IMR-90 (cell line): ENCODE results near the gene ZFP36L1. TPM values are rescaled to one million over a fixed set of nuclear protein-coding genes. Genes with fewer than 3 reads are reported as not detected.

Experiments used
- ATAC-seq: fragments of 200-7000 bp; cut with Tn5 transposase; 2 replicates; pipeline ENCODE4 v1.9.1; 2020; ENCODE audit warnings: low read depth, mild to moderate bottlenecking, moderate library complexity
- Bru-seq: library from RNA; stranded (reverse); fragments of 400-500 nt; gene quantifications from one replicate; lab custom pipeline; 2021; lab: Mats Ljungman, UMichigan
- BruChase-seq, 2 experiments: library from RNA; stranded (reverse); fragments of 400-500 nt; gene quantifications; one replicate each; lab custom pipeline; 2021; lab: Mats Ljungman, UMichigan
- BruUV-seq: library from RNA; stranded (reverse); fragments of 400-500 nt; replicated peaks from 2 replicates; lab custom pipeline; 2021; lab: Mats Ljungman, UMichigan
- CTCF ChIA-PET: fragments of 300-600 bp; formaldehyde crosslinking; extraction: SDS; loops from one replicate; lab custom pipeline; 2021; ENCODE audit warnings: antibody characterized with exemption; lab: Yijun Ruan, JAX
- POLR2A ChIA-PET: fragments of 300-600 bp; sonication (Branson Sonifier 250); formaldehyde crosslinking; loops from one replicate; lab custom pipeline; 2022; ENCODE audit warnings: antibody characterized with exemption; ENCODE audit not compliant: unreplicated experiment; lab: Charles Lee
- DNase-seq: peaks from one replicate; pipeline ENCODE4 v3.0.0; 2013
- H2AFZ ChIP-seq: replicated peaks from 2 replicates; pipeline ENCODE3; 2013; ENCODE audit warnings: low read length, mild to moderate bottlenecking; ENCODE audit not compliant: poor library complexity
- H2AK5ac ChIP-seq: 2 replicates; pipeline ENCODE4 v1.6.1; 2013; ENCODE audit warnings: low read depth, low read length, inconsistent platforms
- H2AK9ac ChIP-seq: replicated peaks from 2 replicates; pipeline ENCODE3; 2013; ENCODE audit warnings: mild to moderate bottlenecking, low read depth, low read length, moderate library complexity; ENCODE audit not compliant: poor library complexity
- H2BK120ac ChIP-seq: 2 replicates; pipeline ENCODE4 v1.6.1; 2013; ENCODE audit warnings: low read depth, low read length, inconsistent platforms
- H2BK15ac ChIP-seq: 3 replicates; pipeline ENCODE4 v1.6.1; 2013; ENCODE audit warnings: low read depth, low read length, inconsistent platforms
- H2BK20ac ChIP-seq: 2 replicates; pipeline ENCODE4 v1.6.1; 2013; ENCODE audit warnings: low read depth, mild to moderate bottlenecking, inconsistent platforms, low read length, moderate library complexity
- H2BK5ac ChIP-seq: 2 replicates; pipeline ENCODE4 v1.6.1; 2013; ENCODE audit warnings: mild to moderate bottlenecking, low read depth, low read length, inconsistent platforms; ENCODE audit not compliant: poor library complexity, severe bottlenecking
- H3K14ac ChIP-seq: replicated peaks from 2 replicates; pipeline ENCODE4 v1.6.1; 2013; ENCODE audit warnings: low read depth, low read length, inconsistent platforms
- H3K18ac ChIP-seq: 2 replicates; pipeline ENCODE4 v1.6.1; 2013; ENCODE audit warnings: low read depth, low read length, control low read depth
- H3K23ac ChIP-seq: 2 replicates; pipeline ENCODE4 v1.6.1; 2013; ENCODE audit warnings: low read depth, low read length, inconsistent platforms
- H3K27ac ChIP-seq: 2 replicates; pipeline ENCODE4 v1.5.1; 2013; ENCODE audit warnings: mild to moderate bottlenecking, control low read depth, low read length; ENCODE audit not compliant: insufficient read depth
- H3K27me3 ChIP-seq: 2 replicates; pipeline ENCODE4 v1.6.1; 2013; ENCODE audit warnings: low read length; ENCODE audit not compliant: control insufficient read depth, insufficient read depth
- H3K36me3 ChIP-seq: 2 replicates; pipeline ENCODE4 v1.6.1; 2013; ENCODE audit warnings: low read length, mixed read lengths; ENCODE audit not compliant: control insufficient read depth, insufficient read depth
- H3K4ac ChIP-seq: 2 replicates; pipeline ENCODE4 v1.6.1; 2013; ENCODE audit warnings: low read depth, low read length, inconsistent platforms
- H3K4me1 ChIP-seq: 2 replicates; pipeline ENCODE4 v1.6.1; 2013; ENCODE audit warnings: low read length, mixed read lengths; ENCODE audit not compliant: control insufficient read depth, insufficient read depth
- H3K4me2 ChIP-seq: 2 replicates; pipeline ENCODE4 v1.6.1; 2013; ENCODE audit warnings: low read depth, mild to moderate bottlenecking, control low read depth, low read length, moderate library complexity
- H3K4me3 ChIP-seq: 2 replicates; pipeline ENCODE4 v1.5.1; 2013; ENCODE audit warnings: low read depth, mild to moderate bottlenecking, control low read depth, low read length, moderate library complexity; ENCODE audit not compliant: insufficient read depth
- H3K56ac ChIP-seq: 2 replicates; pipeline ENCODE4 v1.6.1; 2013; ENCODE audit warnings: low read length, inconsistent platforms; ENCODE audit not compliant: insufficient read depth; ENCODE audit errors: extremely low read depth
- H3K79me1 ChIP-seq, 2 experiments: 2 replicates each; pipeline ENCODE4 v1.6.1; 2013; ENCODE audit warnings: low read length in 2 of 2, inconsistent platforms in 1 of 2, low read depth in 1 of 2
- H3K9ac ChIP-seq: 2 replicates; pipeline ENCODE4 v1.6.1; 2013; ENCODE audit warnings: low read depth, low read length, control low read depth
- H3K9me1 ChIP-seq: 2 replicates; pipeline ENCODE4 v1.6.1; 2013; ENCODE audit warnings: low read length, inconsistent platforms; ENCODE audit not compliant: insufficient read depth
- H3K9me3 ChIP-seq: 2 replicates; pipeline ENCODE4 v1.6.1; 2013; ENCODE audit warnings: low read length; ENCODE audit not compliant: control insufficient read depth, insufficient read depth
- H4K20me1 ChIP-seq: 2 replicates; pipeline ENCODE4 v1.6.1; 2013; ENCODE audit warnings: low read length, inconsistent platforms; ENCODE audit not compliant: insufficient read depth
- H4K5ac ChIP-seq: 2 replicates; pipeline ENCODE4 v1.6.1; 2013; ENCODE audit warnings: mild to moderate bottlenecking, low read depth, low read length, control low read depth
- H4K8ac ChIP-seq, 2 experiments: 2 replicates each; pipeline ENCODE4 v1.6.1; 2013; ENCODE audit warnings: low read depth in 2 of 2, low read length in 2 of 2, control low read depth in 1 of 2, inconsistent platforms in 1 of 2
- H4K91ac ChIP-seq: 2 replicates; pipeline ENCODE4 v1.6.1; 2013; ENCODE audit warnings: low read depth, low read length, inconsistent platforms; ENCODE audit not compliant: insufficient read depth
- BHLHE40 ChIP-seq: fragments of 150-350 bp; IDR thresholded peaks from 2 replicates; pipeline ENCODE4 v1.6.1; 2016; ENCODE audit warnings: mild to moderate bottlenecking, low read depth, low read length
- CEBPB ChIP-seq: IDR thresholded peaks from 2 replicates; pipeline ENCODE4 v1.6.1; 2012; ENCODE audit warnings: low read depth, low read length, improper control_type of control experiment
- CHD1 ChIP-seq: IDR thresholded peaks from 2 replicates; pipeline ENCODE4 v1.6.1; 2012; ENCODE audit warnings: low read depth, low read length, improper control_type of control experiment
- MAFK ChIP-seq: IDR thresholded peaks from 2 replicates; pipeline ENCODE4 v1.6.1; 2012; ENCODE audit warnings: low read depth, low read length, improper control_type of control experiment
- MAZ ChIP-seq: IDR thresholded peaks from 2 replicates; pipeline ENCODE4 v1.6.1; 2012; ENCODE audit warnings: low read depth, mild to moderate bottlenecking, low read length, improper control_type of control experiment, moderate library complexity, borderline replicate concordance
- NFE2L2 ChIP-seq: fragments of 150-350 bp; IDR thresholded peaks from 2 replicates; pipeline ENCODE4 v1.6.1; 2016; ENCODE audit warnings: low read depth, mild to moderate bottlenecking, low read length
- POLR2A ChIP-seq: IDR thresholded peaks from 2 replicates; pipeline ENCODE4 v1.6.1; 2012; ENCODE audit warnings: mild to moderate bottlenecking, low read depth, low read length
- RAD21 ChIP-seq: IDR thresholded peaks from 2 replicates; pipeline ENCODE4 v1.6.1; 2012; ENCODE audit warnings: low read length, improper control_type of control experiment
- RCOR1 ChIP-seq: IDR thresholded peaks from 2 replicates; pipeline ENCODE4 v1.6.1; 2012; ENCODE audit warnings: mild to moderate bottlenecking, low read length, improper control_type of control experiment; ENCODE audit not compliant: insufficient replicate concordance
- RFX5 ChIP-seq: IDR thresholded peaks from 2 replicates; pipeline ENCODE4 v1.8.0; 2012; ENCODE audit warnings: low read depth, mild to moderate bottlenecking, low read length, moderate library complexity
- SMC3 ChIP-seq: fragments of 150-350 bp; IDR thresholded peaks from 2 replicates; pipeline ENCODE4 v1.6.1; 2016; ENCODE audit warnings: low read depth, mild to moderate bottlenecking, antibody characterized with exemption, low read length, moderate library complexity
- USF2 ChIP-seq: fragments of 150-350 bp; IDR thresholded peaks from 2 replicates; pipeline ENCODE4 v1.6.1; 2017; ENCODE audit warnings: mild to moderate bottlenecking, antibody characterized with exemption, low read length, low read depth
- WGBS, 2 experiments: methylation state at CpG; one replicate each; pipeline versions ENCODE4 v1.1.5 to v1.1.7; 2013; ENCODE audit warnings: missing lambda C conversion rate in 2 of 2; ENCODE audit not compliant: insufficient read length in 1 of 2; ENCODE audit errors: extremely low coverage in 2 of 2; 5-methylcytosine and 5-hydroxymethylcytosine counted together
- dilution Hi-C: fragments of 300-500 bp; cut with HindIII; formaldehyde crosslinking; loops from one replicate; pipeline ENCODE4 v1.14.3; 2018; ENCODE audit warnings: low sequenced_read_pairs; ENCODE audit not compliant: unreplicated experiment
- in situ Hi-C: fragments of 300-500 bp; cut with MboI; formaldehyde crosslinking; loops from 3 replicates; pipeline ENCODE4 v1.14.3; 2019; ENCODE audit warnings: low sequenced_read_pairs, inconsistent platforms, mixed read lengths
- intact Hi-C: fragments of 100-400 bp; cut with micrococcal nuclease; formaldehyde crosslinking; loops from 2 replicates; pipeline ENCODE4 v1.10.0; 2022
- long read RNA-seq: library from polyadenylated mRNA; unstranded; transcript quantifications from one replicate; pipeline ENCODE4 v2.0.0, GENCODE V29; 2021; ENCODE audit not compliant: unreplicated experiment
- polyA plus RNA-seq, 3 experiments: library from polyadenylated mRNA; depleted of rRNA; stranded (reverse); fragments of >200 nt; gene quantifications; 2 replicates each; pipeline ENCODE4 v1.2.3, GENCODE V29; 2012; ENCODE audit warnings: low replicate concordance in 1 of 3
- total RNA-seq: library from RNA; depleted of rRNA; stranded (reverse); fragments of >200 nt; gene quantifications from 2 replicates; pipeline ENCODE4 v1.2.3, GENCODE V29; 2012; rRNA removed
- TF ChIP-seq, protein P1 (sequence below): conservative IDR thresholded peaks from 2 replicates; pipeline ENCODE4 v1.5.1; 2012; ENCODE audit warnings: mild to moderate bottlenecking, low read depth, low read length, improper control_type of control experiment

Gene ZFP36L1
- total RNA-seq: 6.5 and 19.7 TPM in 2 replicates
- 82.3 and 140 TPM in 2 replicates for polyA plus RNA-seq (2012; rRNA removed)
- polyA plus RNA-seq (2012; cell fraction: cytosol; rRNA removed): 116 and 171 TPM in 2 replicates
- polyA plus RNA-seq (2012; cell fraction: nucleus; rRNA removed; ENCODE audit: low replicate concordance): 95.1 and 247 TPM in 2 replicates
- Bru-seq, nascent RNA: percentile 97 among the genes with signal in this experiment
- percentile 91 among the genes with signal in this experiment for BruChase-seq, experiment 1, labeled RNA remaining after a 6-hour chase
- BruChase-seq, experiment 2, labeled RNA remaining after a 2-hour chase: percentile 99 among the genes with signal in this experiment
- long read RNA-seq, transcript ZFP36L1-202 (2 exons, 3,190 nt): major isoform, 14 of 50 reads
- long read RNA-seq, partial matches to known transcripts: 1 of 50 reads
- long read RNA-seq, other reads (novel, unspliced or antisense): 35 of 50 reads

DNA sequence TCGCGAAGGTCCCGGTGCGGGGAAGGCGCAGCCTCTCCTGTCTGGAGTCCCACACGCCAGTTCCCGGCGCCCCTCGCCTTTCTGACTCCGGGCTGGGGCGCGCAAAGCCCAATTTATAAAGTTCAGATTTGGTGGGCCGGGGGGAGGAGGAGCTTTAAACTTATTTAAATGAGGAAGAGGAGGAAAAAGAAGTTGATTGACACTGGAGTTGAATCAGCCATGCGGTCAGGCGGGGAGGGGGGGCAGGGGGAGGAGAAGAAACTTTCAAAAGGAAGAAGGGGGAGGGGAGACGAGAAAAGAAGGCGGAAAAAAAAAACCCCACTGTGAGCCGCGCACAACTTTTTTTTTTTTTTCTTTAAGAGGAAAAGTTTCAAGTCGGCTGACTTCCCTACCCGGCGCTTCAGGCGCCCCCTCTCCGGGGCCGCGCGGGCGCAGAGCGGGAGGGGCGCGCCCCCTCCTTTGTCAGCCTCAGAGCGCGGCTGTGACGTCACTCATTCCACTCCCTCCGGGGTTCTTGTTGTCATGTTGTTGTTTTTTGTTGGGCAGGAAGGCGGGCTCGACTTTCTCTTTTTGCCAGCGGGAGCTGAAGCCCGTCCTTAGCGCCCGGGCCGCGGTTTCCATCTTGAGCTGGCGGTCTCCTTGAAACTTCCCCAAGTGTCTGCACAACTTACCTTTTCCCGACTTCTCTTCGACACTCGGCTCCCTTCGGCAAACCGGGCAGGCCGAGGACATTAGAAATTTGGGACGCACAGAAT lies at the start of gene ZFP36L1:
Gene ZFP36L1, minus strand, starts transcription at position 89 of the 755 bp plus-strand sequence. CDS start 129 bp downstream, outside the sequence.
- peak within 1 kb of the TSS; percentile 93 for H3K23ac ChIP-seq
- no TSS peak for BruUV-seq
- peak within 1 kb of the TSS; percentile 94 for H3K18ac ChIP-seq
- peaks cover 7% of the 10 kb centered on the region; the same call in 1 of the 2 replicates for H3K9me1 ChIP-seq
- H3K4me1 ChIP-seq: peaks cover 14% of the 10 kb centered on the region
- peak within 1 kb of the TSS; percentile 87 for H2BK5ac ChIP-seq
- peak within 1 kb of the TSS; percentile 97 for H3K56ac ChIP-seq
- H3K9ac ChIP-seq: peak within 1 kb of the TSS; percentile 97
- H3K9me3 ChIP-seq: no peaks in the 10 kb centered on the region
- peak within 1 kb of the TSS; percentile 83 for H3K4me2 ChIP-seq
- ChIA-PET CTCF (interaction anchor here (0.6 to 1.4 kb wide), 2 partner anchors 17 to 19 kb away, joined by 3 read pairs; no protein-coding TSS in a partner anchor), POLR2A (interaction anchor here (0.5 to 1.5 kb wide), 25 partner anchors 8 to 852 kb away, joined by 3 to 42 read pairs (median 4); no protein-coding TSS in a partner anchor)
- peak; percentile 95 for DNase-seq
- peaks cover 4 to 28% of the 10 kb centered on the region in 2 experiments; a peak in 2 of 4 replicates for H3K79me1 ChIP-seq
- 0% methylated on average over 3 of the region's 51 CpGs; no CpG with 5 or more reads in 1 of the 2 experiments for WGBS, 2 experiments
- peak within 1 kb of the TSS; percentile 91 to 97 for H4K8ac ChIP-seq
- H2BK20ac ChIP-seq: peak within 1 kb of the TSS; percentile 70
- peaks cover 30% of the 10 kb centered on the region for H3K36me3 ChIP-seq
- H3K14ac ChIP-seq: peak within 1 kb of the TSS; percentile 95
- peak within 1 kb of the TSS; percentile 96 for H4K91ac ChIP-seq
- peak within 1 kb of the TSS; percentile 94; the same call in 2 of the 3 replicates for H2BK15ac ChIP-seq
- H2AFZ ChIP-seq: peak within 1 kb of the TSS; percentile 90
- H3K27ac ChIP-seq: peak within 1 kb of the TSS; percentile 98
- peak; percentile 38 for ATAC-seq
- H4K20me1 ChIP-seq: peaks cover 47% of the 10 kb centered on the region
- H2BK120ac ChIP-seq: peak within 1 kb of the TSS; percentile 93
- in situ Hi-C loops (no loop called here), intact Hi-C loops (loop anchor here (1.0 to 10.0 kb wide), 6 partner anchors 14 to 648 kb away; no protein-coding TSS in a partner anchor), dilution Hi-C loops (no loop called here)
- peak within 1 kb of the TSS; percentile 90 for H4K5ac ChIP-seq
- H2AK5ac ChIP-seq: peak within 1 kb of the TSS; percentile 98
- H2AK9ac ChIP-seq: peak within 1 kb of the TSS; percentile 96
- no peaks in the 10 kb centered on the region for H3K27me3 ChIP-seq
- peak within 1 kb of the TSS; percentile 97 for H3K4me3 ChIP-seq
- H3K4ac ChIP-seq: peak within 1 kb of the TSS; percentile 97
- TF ChIP-seq MAZ: peak; percentile 93
- TF ChIP-seq CEBPB: no peak
- no peak for TF ChIP-seq RFX5
- TF ChIP-seq SMC3: no peak
- 0 out of 2 replicates have a peak, but pooled peaks have one; percentile 8 for TF ChIP-seq USF2
- no peak for TF ChIP-seq RCOR1
- TF ChIP-seq, protein P1, sequence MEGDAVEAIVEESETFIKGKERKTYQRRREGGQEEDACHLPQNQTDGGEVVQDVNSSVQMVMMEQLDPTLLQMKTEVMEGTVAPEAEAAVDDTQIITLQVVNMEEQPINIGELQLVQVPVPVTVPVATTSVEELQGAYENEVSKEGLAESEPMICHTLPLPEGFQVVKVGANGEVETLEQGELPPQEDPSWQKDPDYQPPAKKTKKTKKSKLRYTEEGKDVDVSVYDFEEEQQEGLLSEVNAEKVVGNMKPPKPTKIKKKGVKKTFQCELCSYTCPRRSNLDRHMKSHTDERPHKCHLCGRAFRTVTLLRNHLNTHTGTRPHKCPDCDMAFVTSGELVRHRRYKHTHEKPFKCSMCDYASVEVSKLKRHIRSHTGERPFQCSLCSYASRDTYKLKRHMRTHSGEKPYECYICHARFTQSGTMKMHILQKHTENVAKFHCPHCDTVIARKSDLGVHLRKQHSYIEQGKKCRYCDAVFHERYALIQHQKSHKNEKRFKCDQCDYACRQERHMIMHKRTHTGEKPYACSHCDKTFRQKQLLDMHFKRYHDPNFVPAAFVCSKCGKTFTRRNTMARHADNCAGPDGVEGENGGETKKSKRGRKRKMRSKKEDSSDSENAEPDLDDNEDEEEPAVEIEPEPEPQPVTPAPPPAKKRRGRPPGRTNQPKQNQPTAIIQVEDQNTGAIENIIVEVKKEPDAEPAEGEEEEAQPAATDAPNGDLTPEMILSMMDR: no peak
- TF ChIP-seq MAFK: no peak
- 0 out of 2 replicates have a peak, but pooled peaks have one; percentile 12 for TF ChIP-seq NFE2L2
- TF ChIP-seq CHD1: no peak
- peak; percentile 74 for TF ChIP-seq BHLHE40
- peak; percentile 99 for TF ChIP-seq POLR2A
- TF ChIP-seq RAD21: no peak; the same call in 1 of the 2 replicates
